PC-3 (cell line): ENCODE data around the gene SEC61B.

Experiments used
- CTCF ChIP-seq: fragments of 300-600 bp; sonication (generic); conservative IDR thresholded peaks from 2 replicates; pipeline ENCODE4 v1.5.1; 2017; ENCODE audit warnings: antibody characterized with exemption, low read depth, mild to moderate bottlenecking, low read length
- EZH2 ChIP-seq: fragments of 300-600 bp; sonication (generic); IDR thresholded peaks from one replicate; pipeline ENCODE4 v1.6.1; 2017; ENCODE audit warnings: antibody characterized with exemption, mild to moderate bottlenecking, low read length; ENCODE audit not compliant: unreplicated experiment

DNA sequence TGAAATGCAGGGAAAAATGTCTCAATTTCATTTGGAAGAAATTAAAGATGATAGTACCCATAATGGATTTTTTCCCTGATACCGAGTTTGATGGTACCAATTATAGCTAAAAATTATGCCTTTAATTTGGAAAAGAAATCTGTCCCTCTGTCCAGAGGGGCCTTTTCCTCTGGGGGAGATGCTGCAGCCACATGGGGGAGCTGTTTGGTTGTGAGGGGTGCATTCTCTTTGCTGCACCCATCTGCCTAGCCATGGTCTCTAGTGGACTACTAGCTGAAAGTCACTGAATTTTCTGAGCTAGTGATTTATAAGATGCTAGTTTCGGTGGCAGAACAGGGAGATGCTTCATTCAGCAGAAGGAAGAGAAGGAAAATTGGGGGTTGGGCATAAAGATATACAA is 9.6 kb downstream of the SEC61B start:
- TF ChIP-seq CTCF (peak; percentile 57; the same call in 1 of the 2 replicates), EZH2 (no peak)
